ENCODE data around the gene HAPLN3. TPM values are rescaled to one million over a fixed set of nuclear protein-coding genes. Genes with fewer than 3 reads are reported as not detected.

Gene HAPLN3
- total and polyA plus RNA-seq, 10 donors, result 9.7 to 36.0 (median 16.2) TPM

- peaks cover 0 to 18% (median 13%) of the 10 kb centered on the region in 8 donors for H3K9me3 ChIP-seq
- DNase-seq, result no peak
- peaks cover 0 to 5% (median 0%) of the 10 kb centered on the region in 7 donors for H3K27me3 ChIP-seq (replicated peaks in 1 of 7)
- H3K4me1 ChIP-seq, result no peaks in the 10 kb centered on the region
- H3K4me3 ChIP-seq, result no peak overlapping the region
- WGBS, 5 donors, result 80 to 91% (median 89%) methylated on average over 5 to 11 of the region's 11 CpGs
- H3K36me3 ChIP-seq, result no peaks in the 10 kb centered on the region
- TF ChIP-seq, protein P1, sequence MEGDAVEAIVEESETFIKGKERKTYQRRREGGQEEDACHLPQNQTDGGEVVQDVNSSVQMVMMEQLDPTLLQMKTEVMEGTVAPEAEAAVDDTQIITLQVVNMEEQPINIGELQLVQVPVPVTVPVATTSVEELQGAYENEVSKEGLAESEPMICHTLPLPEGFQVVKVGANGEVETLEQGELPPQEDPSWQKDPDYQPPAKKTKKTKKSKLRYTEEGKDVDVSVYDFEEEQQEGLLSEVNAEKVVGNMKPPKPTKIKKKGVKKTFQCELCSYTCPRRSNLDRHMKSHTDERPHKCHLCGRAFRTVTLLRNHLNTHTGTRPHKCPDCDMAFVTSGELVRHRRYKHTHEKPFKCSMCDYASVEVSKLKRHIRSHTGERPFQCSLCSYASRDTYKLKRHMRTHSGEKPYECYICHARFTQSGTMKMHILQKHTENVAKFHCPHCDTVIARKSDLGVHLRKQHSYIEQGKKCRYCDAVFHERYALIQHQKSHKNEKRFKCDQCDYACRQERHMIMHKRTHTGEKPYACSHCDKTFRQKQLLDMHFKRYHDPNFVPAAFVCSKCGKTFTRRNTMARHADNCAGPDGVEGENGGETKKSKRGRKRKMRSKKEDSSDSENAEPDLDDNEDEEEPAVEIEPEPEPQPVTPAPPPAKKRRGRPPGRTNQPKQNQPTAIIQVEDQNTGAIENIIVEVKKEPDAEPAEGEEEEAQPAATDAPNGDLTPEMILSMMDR (IDR thresholded peaks at IDR 0.05 in 8 of 11, conservative IDR thresholded peaks at IDR 0.05 in 3 of 11), result no peak
- TF ChIP-seq POLR2AphosphoS5 (IDR thresholded peaks at IDR 0.05) (no peak), POLR2A (IDR thresholded peaks at IDR 0.05) (no peak)
- intact Hi-C loops (cut with DNase I; ENCODE audit: low total_unique reads), result no loop called here
- H3K27ac ChIP-seq, result no peak overlapping the region
Observed at GRCh38 chr15:88858934-88859333, 36.4 kb downstream of the HAPLN3 start.

DNA sequence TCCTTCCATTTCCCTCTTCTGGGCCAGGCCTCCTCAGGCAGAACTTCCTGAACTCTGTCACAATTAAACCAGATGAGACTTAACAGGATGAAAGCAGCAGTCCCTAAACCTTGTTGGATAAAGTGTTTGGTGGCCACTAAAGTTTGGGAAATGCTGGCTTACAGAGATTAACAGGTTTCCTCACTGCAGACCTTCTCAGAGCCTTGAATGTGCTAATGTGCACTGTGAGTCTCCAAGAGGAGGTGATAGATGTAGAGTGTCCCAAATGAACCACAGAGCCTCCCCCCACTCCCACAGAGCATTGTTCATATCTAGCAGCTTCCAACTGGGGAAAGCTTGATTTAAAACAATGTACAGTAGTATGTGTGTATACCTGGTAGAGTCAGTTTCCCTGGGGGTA, 42.9 kb downstream of the HAPLN3 start:
- Histone ChIP-seq H3K4me3 (no peak overlapping the region), H3K27ac (no peak overlapping the region), H3K27me3 (replicated peaks in 1 of 7) (peaks cover 0 to 30% (median 0%) of the 10 kb centered on the region in 7 donors), H3K4me1 (no peaks in the 10 kb centered on the region), H3K9me3 (peaks cover 0 to 27% (median 16%) of the 10 kb centered on the region in 8 donors), H3K36me3 (no peaks in the 10 kb centered on the region)
- intact Hi-C loops (cut with DNase I; ENCODE audit: low total_unique reads), result no loop called here
- no peak for DNase-seq
- TF ChIP-seq, protein P1 (IDR thresholded peaks at IDR 0.05 in 8 of 11, conservative IDR thresholded peaks at IDR 0.05 in 3 of 11), result no peak
- no peak for TF ChIP-seq POLR2AphosphoS5 (IDR thresholded peaks at IDR 0.05)
- TF ChIP-seq POLR2A (IDR thresholded peaks at IDR 0.05), result no peak

DNA sequence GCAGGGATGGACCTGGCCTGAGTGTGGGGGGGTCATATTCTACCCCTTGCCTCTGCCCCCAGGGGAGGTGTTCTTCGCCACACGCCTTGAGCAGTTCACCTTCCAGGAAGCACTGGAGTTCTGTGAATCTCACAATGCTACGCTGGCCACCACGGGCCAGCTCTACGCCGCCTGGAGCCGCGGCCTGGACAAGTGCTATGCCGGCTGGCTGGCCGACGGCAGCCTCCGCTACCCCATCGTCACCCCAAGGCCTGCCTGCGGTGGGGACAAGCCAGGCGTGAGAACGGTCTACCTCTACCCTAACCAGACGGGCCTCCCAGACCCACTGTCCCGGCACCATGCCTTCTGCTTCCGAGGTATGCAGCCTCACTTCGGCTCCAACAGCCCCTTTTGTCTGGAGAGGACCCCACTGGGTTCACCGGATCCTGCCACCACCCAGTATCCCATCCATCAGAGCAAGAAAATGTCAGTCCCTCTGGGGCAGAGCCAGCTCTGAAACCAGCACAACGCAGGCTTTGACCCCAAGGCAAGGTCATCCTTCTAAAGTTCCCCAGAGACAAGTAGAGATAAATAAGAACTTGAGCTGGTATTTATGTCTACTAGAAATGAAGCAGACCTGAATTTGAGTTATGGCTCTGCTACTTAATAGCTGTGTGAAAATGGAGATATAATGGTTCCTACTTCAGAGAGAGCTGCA, 45.8 kb downstream of the HAPLN3 start:
- no peak for TF ChIP-seq POLR2AphosphoS5 (IDR thresholded peaks at IDR 0.05)
- TF ChIP-seq POLR2A (IDR thresholded peaks at IDR 0.05), result no peak
- TF ChIP-seq, protein P1 (IDR thresholded peaks at IDR 0.05 in 8 of 11, conservative IDR thresholded peaks at IDR 0.05 in 3 of 11), result no peak
- DNase-seq, result no peak
- peaks cover 0 to 16% (median 9%) of the 10 kb centered on the region in 8 donors for H3K9me3 ChIP-seq
- peaks cover 0 to 30% (median 0%) of the 10 kb centered on the region in 7 donors for H3K27me3 ChIP-seq (replicated peaks in 1 of 7)
- no peaks in the 10 kb centered on the region for H3K36me3 ChIP-seq
- 79 to 92% (median 86%) methylated on average over 22 of the region's 22 CpGs for WGBS, 5 donors
- no peak overlapping the region for H3K4me3 ChIP-seq
- no peak overlapping the region for H3K27ac ChIP-seq
- intact Hi-C loops (cut with DNase I; ENCODE audit: low total_unique reads), result no loop called here
- H3K4me1 ChIP-seq, result no peaks in the 10 kb centered on the region

DNA sequence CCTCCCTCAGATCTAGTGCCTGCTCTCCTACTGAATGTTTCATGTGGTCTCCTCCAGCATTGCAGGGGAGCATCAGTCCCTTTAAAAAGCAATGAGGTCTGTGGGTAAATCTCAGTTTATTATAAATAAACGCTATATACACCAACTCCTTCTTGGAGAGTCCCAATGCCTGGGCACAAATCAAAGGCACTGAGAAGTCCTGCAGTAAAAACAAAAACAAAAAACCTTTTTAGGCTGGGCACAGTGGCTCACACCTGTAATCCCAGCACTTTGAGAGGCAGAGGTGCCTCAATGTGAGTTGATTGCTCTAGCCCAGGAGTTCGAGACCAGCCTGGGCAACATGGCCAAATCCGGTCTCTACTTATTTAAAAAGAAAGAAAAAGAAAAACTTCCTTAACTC, 47.1 kb downstream of the HAPLN3 start:
- no peak overlapping the region for H3K4me3 ChIP-seq
- TF ChIP-seq, protein P1 (IDR thresholded peaks at IDR 0.05 in 8 of 11, conservative IDR thresholded peaks at IDR 0.05 in 3 of 11), result no peak
- no peak for DNase-seq
- H3K27me3 ChIP-seq (replicated peaks in 1 of 7), result peaks cover 0 to 30% (median 0%) of the 10 kb centered on the region in 7 donors
- no peak overlapping the region for H3K27ac ChIP-seq
- no peaks in the 10 kb centered on the region for H3K36me3 ChIP-seq
- WGBS, 5 donors, result 83 to 94% (median 86%) methylated on average over 3 of the region's 3 CpGs
- intact Hi-C loops (cut with DNase I; ENCODE audit: low total_unique reads), result no loop called here
- no peaks in the 10 kb centered on the region for H3K4me1 ChIP-seq
- H3K9me3 ChIP-seq, result peaks cover 0 to 3% (median 0%) of the 10 kb centered on the region in 8 donors
